Measurements from ENCODE around the gene PRCD. TPM values are rescaled to one million over a fixed set of nuclear protein-coding genes. Genes with fewer than 3 reads are reported as not detected.

The PRCD gene
- total RNA-seq, 1 donor from 2014 or later = 0.94 TPM

- DNase-seq (ENCODE audit: low read depth) = no peak
Observed at GRCh38 chr17:76570877-76571471, 31.1 kb downstream of the PRCD start.

- no peak for DNase-seq (ENCODE audit: low read depth)
Observed at GRCh38 chr17:76572201-76572910, 32.5 kb downstream of the PRCD start.

- DNase-seq (ENCODE audit: low read depth) = no peak
Observed at GRCh38 chr17:76573096-76573495, 33.3 kb downstream of the PRCD start.

GRCh38 chr17:76574166-76574565 lies 34.3 kb downstream of the PRCD start:
- DNase-seq (ENCODE audit: low read depth) = no peak

- no peak for DNase-seq (ENCODE audit: low read depth)
Observed at GRCh38 chr17:76575570-76575969, 35.7 kb downstream of the PRCD start.

GRCh38 chr17:76576189-76576588 lies 36.3 kb downstream of the PRCD start:
- no peak for DNase-seq (ENCODE audit: low read depth)

DNA sequence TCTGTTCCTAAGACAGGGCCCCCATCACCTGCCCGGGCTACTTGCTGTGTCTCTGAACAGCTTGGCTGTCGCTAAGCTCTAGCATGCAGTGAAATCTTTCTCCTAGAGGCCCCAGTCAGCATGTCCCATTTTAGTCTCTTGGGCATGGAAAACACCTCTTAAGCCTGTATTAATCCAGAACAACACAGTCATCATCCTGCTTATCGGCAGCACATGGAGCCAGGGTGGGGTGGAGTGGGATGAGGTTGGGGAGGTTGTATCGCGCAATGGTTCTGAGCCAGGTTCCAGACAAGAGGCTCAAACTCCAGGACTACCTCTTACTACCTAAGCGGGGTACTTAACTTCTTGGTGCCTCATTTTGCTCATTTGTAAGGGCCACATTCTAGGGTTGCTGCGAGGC lies 38.0 kb downstream of the PRCD start:
- no peak for DNase-seq (ENCODE audit: low read depth)

DNA sequence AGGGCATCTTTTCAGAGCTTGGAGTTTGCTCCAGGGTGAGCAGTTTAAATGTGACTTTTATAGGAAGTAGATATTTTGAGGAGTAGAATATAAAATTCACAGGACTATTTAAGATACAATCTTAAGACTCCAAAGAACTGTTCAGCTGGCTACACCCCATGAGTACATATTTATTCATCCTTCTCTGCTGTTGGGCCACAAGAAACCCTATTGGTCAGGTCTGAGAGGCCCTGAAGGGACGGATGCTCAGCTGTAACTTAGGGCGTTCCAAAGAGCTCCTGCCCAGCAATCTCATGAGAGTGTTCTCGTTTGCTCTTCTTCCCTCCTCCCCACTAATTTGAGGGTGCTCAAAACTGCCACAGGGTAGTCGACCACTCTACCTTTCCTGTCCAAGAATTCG lies 38.5 kb downstream of the PRCD start:
- DNase-seq (ENCODE audit: low read depth) = no peak

GRCh38 chr17:76579281-76579680 lies 39.4 kb downstream of the PRCD start:
- DNase-seq (ENCODE audit: low read depth) = no peak

- DNase-seq (ENCODE audit: low read depth) = no peak
Observed at GRCh38 chr17:76581515-76581914, 41.7 kb downstream of the PRCD start.

GRCh38 chr17:76582660-76583059 lies 42.8 kb downstream of the PRCD start:
- DNase-seq (ENCODE audit: low read depth) = no peak

- no peak for DNase-seq (ENCODE audit: low read depth)
Observed at GRCh38 chr17:76584427-76585032, 44.7 kb downstream of the PRCD start.

- DNase-seq (ENCODE audit: low read depth) = no peak
Observed at GRCh38 chr17:76585033-76585648, 45.3 kb downstream of the PRCD start.

DNA sequence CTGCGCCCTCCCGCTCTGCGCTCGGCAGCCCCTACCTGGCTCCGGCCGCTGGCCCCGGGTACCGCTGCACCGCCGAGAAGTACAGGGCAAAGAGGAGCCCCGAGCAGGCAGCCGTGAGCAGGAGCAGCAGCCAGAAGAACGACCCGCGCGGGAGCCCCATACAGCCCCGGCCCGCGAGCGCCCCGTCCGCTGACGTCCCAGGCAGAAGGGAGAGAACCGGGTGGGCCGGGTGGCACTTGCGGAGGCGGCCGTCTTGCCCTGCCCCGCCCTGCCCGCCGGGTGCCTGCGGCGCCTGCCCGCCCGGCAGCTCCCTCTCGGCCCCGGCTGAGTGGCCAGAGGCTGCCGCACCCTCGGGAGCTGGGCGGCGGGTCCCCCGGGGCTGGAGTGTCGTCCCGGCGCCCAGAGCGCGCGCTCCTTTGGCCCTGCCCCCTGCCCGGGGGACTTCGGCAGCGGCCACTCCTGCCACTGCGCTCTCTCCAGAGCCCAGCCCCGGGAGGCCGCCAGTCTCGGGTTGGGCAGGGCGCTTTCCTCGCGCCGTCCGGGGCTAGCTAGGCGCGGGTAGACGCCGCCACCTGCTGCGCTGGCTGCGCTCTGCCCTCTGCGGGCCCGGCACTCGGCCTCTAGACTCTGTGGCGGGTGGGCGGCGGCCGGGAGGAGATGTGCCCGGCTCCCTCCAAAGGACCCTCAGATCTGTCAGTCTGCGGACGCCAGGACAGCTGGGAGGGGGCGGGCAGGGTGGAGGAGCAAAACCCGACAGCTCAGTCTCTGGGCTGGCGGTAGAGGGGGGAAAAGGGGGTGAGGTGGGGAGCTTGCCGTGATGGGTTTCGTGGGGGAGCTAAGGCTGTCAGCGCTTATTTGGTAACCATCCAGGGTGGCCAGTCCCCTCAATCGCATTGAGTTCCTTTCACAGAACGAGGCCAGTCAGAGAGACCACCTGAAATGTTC lies 46.1 kb downstream of the PRCD start, which contains the start of gene ST6GALNAC2:
TSS of gene ST6GALNAC2 (minus strand) at position 212 of the 945 bp plus-strand sequence. CDS start at position 160, 52 bp downstream.
- DNase-seq (ENCODE audit: low read depth) = no peak

- no peak for DNase-seq (ENCODE audit: low read depth)
Observed at GRCh38 chr17:76586741-76587487, 47.1 kb downstream of the PRCD start.

GRCh38 chr17:76588182-76588581 lies 48.3 kb downstream of the PRCD start:
- DNase-seq (ENCODE audit: low read depth) = no peak

GRCh38 chr17:76593384-76593826 lies 53.6 kb downstream of the PRCD start:
- peak; percentile 78 for DNase-seq (ENCODE audit: low read depth)

DNA sequence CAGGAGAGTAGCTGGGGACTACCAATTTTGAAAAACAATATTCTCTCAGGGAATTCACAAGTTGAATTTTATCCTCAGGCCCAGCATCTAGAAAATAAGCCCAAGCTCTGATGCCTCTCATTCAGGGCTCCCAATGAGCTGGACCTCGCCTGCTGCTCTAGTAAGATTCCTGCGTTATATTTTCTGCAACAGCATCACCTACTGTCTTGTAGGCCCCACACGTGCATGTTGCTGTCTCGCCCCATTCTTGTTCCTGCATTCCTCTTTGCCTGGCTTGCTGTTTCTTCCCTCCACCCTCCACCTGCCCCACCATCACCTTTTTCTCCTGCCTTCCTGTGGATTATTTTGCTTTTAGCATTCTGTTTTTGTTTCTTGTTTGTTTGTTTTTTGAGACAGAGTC lies 54.1 kb downstream of the PRCD start:
- DNase-seq (ENCODE audit: low read depth) = no peak

DNA sequence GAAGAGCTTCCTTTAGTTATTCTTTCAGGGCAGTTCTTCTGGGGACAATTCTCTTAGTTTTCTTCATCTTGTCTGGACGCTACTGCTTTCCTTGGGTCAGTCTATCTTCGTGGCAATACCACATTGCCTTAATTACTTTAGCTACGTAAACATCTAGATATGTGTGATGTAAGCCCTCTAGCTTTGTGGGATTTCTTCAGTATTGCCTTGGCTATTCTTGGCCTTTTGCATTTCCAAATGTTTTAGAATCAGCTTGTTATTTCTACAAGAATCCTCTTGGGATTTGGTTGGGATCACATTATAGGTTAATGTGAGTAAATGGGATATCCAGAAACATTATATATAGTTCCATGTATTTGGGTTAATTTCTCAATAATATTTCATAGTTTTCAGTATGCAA lies 54.8 kb downstream of the PRCD start:
- DNase-seq (ENCODE audit: low read depth) = no peak
